Fibroblast of lung (primary cell): ENCODE results near the gene TMEM63B. TPM values are rescaled to one million over a fixed set of nuclear protein-coding genes. Genes with fewer than 3 reads are reported as not detected.
"Not testable (repeated sequence)": the region's sequence is repeated elsewhere in the genome, so short reads cannot be mapped to it uniquely, and the experiment has no call there.

Source experiments
- DNase-seq, 2 donors: peaks; one replicate each; pipeline versions ENCODE4 v3.0.0 to v3.0.0-alpha.2; 2010; ENCODE audit warnings: low read depth in 2 of 2
- H2AFZ ChIP-seq: 2 replicates; pipeline ENCODE4 v1.5.1; 2012; ENCODE audit warnings: low read length, control low read depth, inconsistent platforms
- H3K27ac ChIP-seq: 2 replicates; pipeline ENCODE4 v1.5.1; 2011; ENCODE audit warnings: low read length, control low read depth; ENCODE audit not compliant: insufficient read depth
- H3K27me3 ChIP-seq: 2 replicates; pipeline ENCODE4 v1.5.1; 2011; ENCODE audit warnings: mild to moderate bottlenecking, low read length; ENCODE audit not compliant: control insufficient read depth, insufficient read depth
- H3K36me3 ChIP-seq: 2 replicates; pipeline ENCODE4 v1.5.1; 2011; ENCODE audit warnings: low read length; ENCODE audit not compliant: control insufficient read depth, insufficient read depth
- H3K4me1 ChIP-seq: 2 replicates; pipeline ENCODE4 v1.5.1; 2011; ENCODE audit warnings: low read length; ENCODE audit not compliant: control insufficient read depth, insufficient read depth; ENCODE audit errors: extremely low read depth
- H3K4me2 ChIP-seq: 2 replicates; pipeline ENCODE4 v1.5.1; 2011; ENCODE audit warnings: low read length, control low read depth; ENCODE audit not compliant: insufficient read depth; ENCODE audit errors: extremely low read depth
- H3K4me3 ChIP-seq, 4 experiments: fragments of 200-600 bp in 1 of 4; sonication (generic) in 1 of 4; replicated peaks in 1 of 4; 2 replicates each; pipeline ENCODE4 v1.5.1; 2011 to 2016; ENCODE audit warnings: low read length in 4 of 4, low read depth in 3 of 4, mild to moderate bottlenecking in 3 of 4, control low read depth in 2 of 4, inconsistent platforms in 1 of 4, mixed read lengths in 1 of 4; ENCODE audit not compliant: insufficient read depth in 1 of 4; ENCODE audit errors: control extremely low read depth in 1 of 4
- H3K79me2 ChIP-seq: 2 replicates; pipeline ENCODE4 v1.5.1; 2012; ENCODE audit warnings: mild to moderate bottlenecking, low read length, inconsistent platforms; ENCODE audit not compliant: control insufficient read depth, insufficient read depth
- H3K9ac ChIP-seq: 2 replicates; pipeline ENCODE4 v1.5.1; 2011; ENCODE audit warnings: mild to moderate bottlenecking, low read length, control low read depth; ENCODE audit not compliant: insufficient read depth
- H3K9me3 ChIP-seq: 2 replicates; pipeline ENCODE4 v1.5.1; 2012; ENCODE audit warnings: low read depth, low read length; ENCODE audit not compliant: control insufficient read depth, insufficient read depth
- H4K20me1 ChIP-seq: 2 replicates; pipeline ENCODE4 v1.5.1; 2011; ENCODE audit warnings: low read length; ENCODE audit not compliant: control insufficient read depth, insufficient read depth; ENCODE audit errors: extremely low read depth
- EZH2 ChIP-seq: IDR thresholded peaks from 2 replicates; pipeline ENCODE4 v1.5.1; 2012; ENCODE audit warnings: low read length, control low read depth, mild to moderate bottlenecking; ENCODE audit errors: missing control alignments
- polyA plus RNA-seq, 2 donors: library from polyadenylated mRNA; depleted of rRNA in 1 of 2; stranded (reverse) in 1 of 2; unstranded in 1 of 2; fragments of >200 nt; gene quantifications; 2 replicates each; pipeline ENCODE4 v1.2.1, GENCODE V29; 2011 to 2012; ENCODE audit warnings: missing spikeins in 1 of 2
- total RNA-seq: library from RNA; depleted of rRNA; stranded (reverse); fragments of >200 nt; gene quantifications from 2 replicates; pipeline ENCODE4 v1.2.1, GENCODE V29; 2014
- TF ChIP-seq, protein P1 (sequence below), 2 donors: IDR thresholded peaks in 1 of 2; conservative IDR thresholded peaks in 1 of 2; 1 replicate in 1 of 2; 2 replicates in 1 of 2; pipeline ENCODE4 v1.5.1; 2011 to 2012; ENCODE audit warnings: low read length in 2 of 2, control low read depth in 1 of 2, inconsistent platforms in 1 of 2, low read depth in 1 of 2, mild to moderate bottlenecking in 1 of 2

The TMEM63B gene
- total and polyA plus RNA-seq, 2 donors (not counting 1 experiment from before 2014, with no cell fraction given), result 32.2 to 42.1 TPM

DNA sequence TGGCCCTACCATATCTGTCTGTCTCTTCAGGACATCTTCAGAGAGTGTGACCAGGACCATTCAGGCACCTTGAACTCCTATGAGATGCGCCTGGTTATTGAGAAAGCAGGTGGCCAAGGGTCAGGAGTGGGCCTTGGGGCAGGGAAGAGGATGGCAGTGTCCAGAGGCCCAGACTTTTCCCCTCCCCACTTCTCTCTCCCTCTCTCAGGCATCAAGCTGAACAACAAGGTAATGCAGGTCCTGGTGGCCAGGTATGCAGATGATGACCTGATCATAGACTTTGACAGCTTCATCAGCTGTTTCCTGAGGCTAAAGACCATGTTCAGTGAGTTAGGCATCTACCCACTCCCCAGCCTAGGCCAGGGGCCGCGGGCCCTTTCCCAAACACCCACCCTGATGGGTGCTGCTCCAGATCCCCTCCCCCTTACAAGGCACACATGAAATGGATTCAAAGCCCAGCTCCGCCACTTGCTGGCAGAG, 55.6 kb downstream of the TMEM63B start:
- Histone ChIP-seq H3K27ac (no peak overlapping the region), H2AFZ (no peak overlapping the region), H3K4me3 (no peak overlapping the region), H3K27me3 (no peaks in the 10 kb centered on the region), H3K79me2 (no peaks in the 10 kb centered on the region), H4K20me1 (no peaks in the 10 kb centered on the region), H3K9me3 (no peaks in the 10 kb centered on the region), H3K9ac (no peak overlapping the region), H3K4me1 (peaks cover 2% of the 10 kb centered on the region), H3K36me3 (no peaks in the 10 kb centered on the region), H3K4me2 (no peak overlapping the region)
- DNase-seq, result no peak
- TF ChIP-seq EZH2, result no peak
- TF ChIP-seq, protein P1, sequence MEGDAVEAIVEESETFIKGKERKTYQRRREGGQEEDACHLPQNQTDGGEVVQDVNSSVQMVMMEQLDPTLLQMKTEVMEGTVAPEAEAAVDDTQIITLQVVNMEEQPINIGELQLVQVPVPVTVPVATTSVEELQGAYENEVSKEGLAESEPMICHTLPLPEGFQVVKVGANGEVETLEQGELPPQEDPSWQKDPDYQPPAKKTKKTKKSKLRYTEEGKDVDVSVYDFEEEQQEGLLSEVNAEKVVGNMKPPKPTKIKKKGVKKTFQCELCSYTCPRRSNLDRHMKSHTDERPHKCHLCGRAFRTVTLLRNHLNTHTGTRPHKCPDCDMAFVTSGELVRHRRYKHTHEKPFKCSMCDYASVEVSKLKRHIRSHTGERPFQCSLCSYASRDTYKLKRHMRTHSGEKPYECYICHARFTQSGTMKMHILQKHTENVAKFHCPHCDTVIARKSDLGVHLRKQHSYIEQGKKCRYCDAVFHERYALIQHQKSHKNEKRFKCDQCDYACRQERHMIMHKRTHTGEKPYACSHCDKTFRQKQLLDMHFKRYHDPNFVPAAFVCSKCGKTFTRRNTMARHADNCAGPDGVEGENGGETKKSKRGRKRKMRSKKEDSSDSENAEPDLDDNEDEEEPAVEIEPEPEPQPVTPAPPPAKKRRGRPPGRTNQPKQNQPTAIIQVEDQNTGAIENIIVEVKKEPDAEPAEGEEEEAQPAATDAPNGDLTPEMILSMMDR (conservative IDR thresholded peaks at IDR 0.05 in 1 of 2, IDR thresholded peaks at IDR 0.05 in 1 of 2; ENCODE audit: low read depth in 1 of 2, low read length in 2 of 2), result no peak

GRCh38 chr6:44183783-44184182, 56.4 kb downstream of the TMEM63B start:
- Histone ChIP-seq H3K9me3 (no peaks in the 10 kb centered on the region), H3K79me2 (no peaks in the 10 kb centered on the region), H4K20me1 (no peaks in the 10 kb centered on the region), H3K4me2 (no peak overlapping the region), H3K27me3 (no peaks in the 10 kb centered on the region), H3K9ac (no peak overlapping the region), H3K27ac (no peak overlapping the region), H3K4me3 (no peak overlapping the region), H3K4me1 (peaks cover 2% of the 10 kb centered on the region), H2AFZ (no peak overlapping the region), H3K36me3 (no peaks in the 10 kb centered on the region)
- TF ChIP-seq EZH2, result no peak
- TF ChIP-seq, protein P1 (conservative IDR thresholded peaks at IDR 0.05 in 1 of 2, IDR thresholded peaks at IDR 0.05 in 1 of 2; ENCODE audit: low read depth in 1 of 2, low read length in 2 of 2), result no peak
- DNase-seq, result no peak

- H3K9ac ChIP-seq, H4K20me1 ChIP-seq, H3K27ac ChIP-seq, H2AFZ ChIP-seq, DNase-seq, H3K36me3 ChIP-seq, H3K27me3 ChIP-seq, H3K4me2 ChIP-seq, H3K9me3 ChIP-seq, H3K79me2 ChIP-seq, H3K4me3 ChIP-seq, H3K4me1 ChIP-seq: not testable (repeated sequence)
Observed at GRCh38 chr6:44185356-44185755, 58.0 kb downstream of the TMEM63B start.
